H9 (cell line): ENCODE data around the gene OCSTAMP. TPM values are rescaled to one million over a fixed set of nuclear protein-coding genes. Genes with fewer than 3 reads are reported as not detected.

Experiments
- DNase-seq: peaks from one replicate; pipeline ENCODE4 v3.0.0-alpha.2; 2017
- H2AFZ ChIP-seq: one replicate; pipeline ENCODE4 v1.6.1; 2013; ENCODE audit warnings: mild to moderate bottlenecking, low read length, control low read depth, moderate library complexity
- H2AK5ac ChIP-seq: 2 replicates; pipeline ENCODE4 v1.6.1; 2013; ENCODE audit warnings: low read length, control low read depth, mixed read lengths; ENCODE audit not compliant: insufficient read length
- H2BK120ac ChIP-seq: one replicate; pipeline ENCODE4 v1.6.1; 2013; ENCODE audit warnings: low read depth, mild to moderate bottlenecking, low read length, control low read depth, inconsistent platforms; ENCODE audit not compliant: poor library complexity, severe bottlenecking
- H2BK12ac ChIP-seq: 2 replicates; pipeline ENCODE4 v1.6.1; 2013; ENCODE audit warnings: low read length, control low read depth, mixed read lengths, low read depth; ENCODE audit not compliant: insufficient read length
- H2BK15ac ChIP-seq: 2 replicates; pipeline ENCODE4 v1.6.1; 2013; ENCODE audit warnings: low read depth, low read length, control low read depth
- H2BK20ac ChIP-seq: one replicate; pipeline ENCODE4 v1.6.1; 2013; ENCODE audit warnings: low read depth, mild to moderate bottlenecking, low read length, control low read depth, inconsistent platforms; ENCODE audit not compliant: poor library complexity, severe bottlenecking
- H2BK5ac ChIP-seq: 2 replicates; pipeline ENCODE4 v1.6.1; 2013; ENCODE audit warnings: low read length, control low read depth, mixed read lengths; ENCODE audit not compliant: insufficient read length
- H3K14ac ChIP-seq: 2 replicates; pipeline ENCODE4 v1.6.1; 2013; ENCODE audit warnings: low read length, control low read depth; ENCODE audit not compliant: insufficient read depth
- H3K18ac ChIP-seq: 2 replicates; pipeline ENCODE4 v1.6.1; 2013; ENCODE audit warnings: low read depth, mild to moderate bottlenecking, mixed read lengths, low read length, control low read depth; ENCODE audit not compliant: insufficient read length
- H3K23ac ChIP-seq: 2 replicates; pipeline ENCODE4 v1.6.1; 2013; ENCODE audit warnings: low read length, control low read depth, mixed read lengths, low read depth; ENCODE audit not compliant: insufficient read length
- H3K23me2 ChIP-seq: 2 replicates; pipeline ENCODE4 v1.6.1; 2013; ENCODE audit warnings: low read depth, mild to moderate bottlenecking, mixed read lengths, low read length, control low read depth; ENCODE audit not compliant: insufficient read length, poor library complexity, severe bottlenecking
- H3K27ac ChIP-seq: 2 replicates; pipeline ENCODE4 v1.5.1; 2013; ENCODE audit warnings: low read length, control low read depth, mixed read lengths, low read depth; ENCODE audit not compliant: insufficient read length
- H3K27me3 ChIP-seq: 2 replicates; pipeline ENCODE4 v1.6.1; 2013; ENCODE audit warnings: low read length, control low read depth, inconsistent platforms; ENCODE audit not compliant: insufficient read depth
- H3K4ac ChIP-seq: 2 replicates; pipeline ENCODE4 v1.6.1; 2013; ENCODE audit warnings: low read depth, mild to moderate bottlenecking, control low read depth, inconsistent platforms, low read length, moderate library complexity
- H3K4me1 ChIP-seq: 2 replicates; pipeline ENCODE4 v1.6.1; 2013; ENCODE audit warnings: low read length, control low read depth, inconsistent platforms; ENCODE audit not compliant: insufficient read depth
- H3K4me2 ChIP-seq: 2 replicates; pipeline ENCODE4 v1.6.1; 2013; ENCODE audit warnings: low read length, control low read depth, mixed read lengths; ENCODE audit not compliant: insufficient read length, insufficient read depth
- H3K56ac ChIP-seq: 2 replicates; pipeline ENCODE4 v1.6.1; 2013; ENCODE audit warnings: low read depth, mild to moderate bottlenecking, mixed read lengths, low read length, control low read depth; ENCODE audit not compliant: insufficient read length
- H3K79me1 ChIP-seq: 2 replicates; pipeline ENCODE4 v1.6.1; 2013; ENCODE audit warnings: low read depth, mild to moderate bottlenecking, moderate library complexity, low read length, control low read depth, inconsistent platforms; ENCODE audit not compliant: insufficient read depth, poor library complexity, severe bottlenecking
- H3K79me2 ChIP-seq: 2 replicates; pipeline ENCODE4 v1.6.1; 2013; ENCODE audit warnings: low read length, control low read depth, inconsistent platforms; ENCODE audit not compliant: insufficient read depth
- H3K9ac ChIP-seq: 2 replicates; pipeline ENCODE4 v1.6.1; 2013; ENCODE audit warnings: low read length, control low read depth, mixed read lengths; ENCODE audit not compliant: insufficient read length; ENCODE audit errors: extremely low read depth
- H3K9me3 ChIP-seq: one replicate; pipeline ENCODE4 v1.6.1; 2013; ENCODE audit warnings: low read depth, low read length, inconsistent platforms; ENCODE audit not compliant: control insufficient read depth
- H3T11ph ChIP-seq: one replicate; pipeline ENCODE4 v1.6.1; 2013; ENCODE audit warnings: mild to moderate bottlenecking, low read length, control low read depth, inconsistent platforms
- H4K20me1 ChIP-seq: one replicate; pipeline ENCODE4 v1.6.1; 2013; ENCODE audit not compliant: control insufficient read depth, insufficient read length, insufficient read depth
- H4K5ac ChIP-seq: 2 replicates; pipeline ENCODE4 v1.6.1; 2013; ENCODE audit warnings: low read depth, mild to moderate bottlenecking, mixed read lengths, low read length, control low read depth; ENCODE audit not compliant: insufficient read length
- H4K8ac ChIP-seq: replicated peaks from 2 replicates; pipeline ENCODE4 v1.6.1; 2013; ENCODE audit warnings: low read length, control low read depth, mixed read lengths, low read depth; ENCODE audit not compliant: insufficient read length
- H4K91ac ChIP-seq: 2 replicates; pipeline ENCODE4 v1.6.1; 2013; ENCODE audit warnings: low read depth, mild to moderate bottlenecking, moderate library complexity, mixed read lengths, low read length, control low read depth; ENCODE audit not compliant: insufficient read length
- H3K27ac Mint-ChIP-seq, 3 experiments: 2 replicates in 2 of 3; 3 replicates in 1 of 3; pipeline ENCODE4 v1.8.0; 2020 to 2021; ENCODE audit warnings: mixed read lengths in 3 of 3, mild to moderate bottlenecking in 1 of 3, moderate library complexity in 1 of 3
- H3K27me3 Mint-ChIP-seq: 2 replicates; pipeline ENCODE4 v1.8.0; 2021; ENCODE audit warnings: low read depth, mild to moderate bottlenecking, moderate library complexity, mixed read lengths
- H3K36me3 Mint-ChIP-seq, 3 experiments: 2 replicates in 2 of 3; 3 replicates in 1 of 3; pipeline ENCODE4 v1.8.0; 2020 to 2021; ENCODE audit warnings: low read depth in 3 of 3, mixed read lengths in 3 of 3; ENCODE audit not compliant: insufficient read depth in 1 of 3
- H3K4me1 Mint-ChIP-seq, 2 experiments: 2 replicates each; pipeline ENCODE4 v1.8.0; 2020; ENCODE audit warnings: mixed read lengths in 2 of 2
- H3K4me3 Mint-ChIP-seq, 2 experiments: 2 replicates in 1 of 2; 3 replicates in 1 of 2; pipeline ENCODE4 v1.8.0; 2020 to 2021; ENCODE audit warnings: mild to moderate bottlenecking in 2 of 2, mixed read lengths in 2 of 2, moderate library complexity in 1 of 2
- H3K9me3 Mint-ChIP-seq, 2 experiments: 2 replicates in 1 of 2; 3 replicates in 1 of 2; pipeline ENCODE4 v1.8.0; 2020; ENCODE audit warnings: mild to moderate bottlenecking in 2 of 2, mixed read lengths in 2 of 2, moderate library complexity in 1 of 2
- CTCF ChIP-seq: fragments of 200-600 bp; sonication (generic); conservative IDR thresholded peaks from 3 replicates; pipeline ENCODE4 v1.8.0; 2021; ENCODE audit warnings: antibody characterized with exemption, mild to moderate bottlenecking
- WGBS: extraction: QIAGEN DNeasy Blood & Tissue Kit; methylation state at CpG from one replicate; pipeline ENCODE4 v1.1.7; 2013; ENCODE audit warnings: missing lambda C conversion rate, low lambda C conversion rate, mixed read lengths; ENCODE audit not compliant: insufficient read length; ENCODE audit errors: extremely low coverage; 5-methylcytosine and 5-hydroxymethylcytosine counted together
- total RNA-seq: library from RNA; stranded (reverse); gene quantifications from 2 replicates; pipeline ENCODE4 v1.2.1, GENCODE V29; 2021

The OCSTAMP gene
- total RNA-seq, 1 experiment from 2014 or later, result not detected

- H3K4ac ChIP-seq, result no peak overlapping the region
- H3K4me2 ChIP-seq, result no peak overlapping the region
- no CpG with 5 or more reads among the region's 6 CpGs for WGBS
- TF ChIP-seq CTCF, result no peak
- H3K9ac ChIP-seq, result no peak overlapping the region
- H3K23me2 ChIP-seq, result no peaks in the 10 kb centered on the region
- no peak overlapping the region for H3T11ph ChIP-seq
- no peak overlapping the region for H2BK5ac ChIP-seq
- no peak overlapping the region for H3K23ac ChIP-seq
- no peak overlapping the region for H2AK5ac ChIP-seq
- H3K27me3 ChIP-seq, result no peaks in the 10 kb centered on the region
- no peaks in the 10 kb centered on the region for H3K9me3 Mint-ChIP-seq
- H4K5ac ChIP-seq, result no peak overlapping the region
- H4K20me1 ChIP-seq, result no peaks in the 10 kb centered on the region
- no peak overlapping the region for H3K27ac Mint-ChIP-seq
- H3K4me1 Mint-ChIP-seq, result peaks cover 16 to 19% of the 10 kb centered on the region in 2 experiments
- H2BK12ac ChIP-seq, result no peak overlapping the region
- no peak for DNase-seq
- no peak overlapping the region for H4K91ac ChIP-seq
- no peaks in the 10 kb centered on the region; the same call in 1 of the 2 replicates for H3K4me1 ChIP-seq
- H2BK20ac ChIP-seq, result no peak overlapping the region
- no peaks in the 10 kb centered on the region for H3K27me3 Mint-ChIP-seq
- no peak overlapping the region for H2BK120ac ChIP-seq
- H3K56ac ChIP-seq, result no peak overlapping the region
- H3K79me2 ChIP-seq, result no peaks in the 10 kb centered on the region
- H3K18ac ChIP-seq, result no peak overlapping the region
- H3K79me1 ChIP-seq, result no peaks in the 10 kb centered on the region
- no peak overlapping the region for H3K27ac ChIP-seq
- no peak overlapping the region for H2BK15ac ChIP-seq
- H3K36me3 Mint-ChIP-seq, result no peaks in the 10 kb centered on the region
- H3K14ac ChIP-seq, result no peak overlapping the region
- no peaks in the 10 kb centered on the region for H3K9me3 ChIP-seq
- no peak overlapping the region for H2AFZ ChIP-seq
- no peak overlapping the region for H3K4me3 Mint-ChIP-seq
- no peak overlapping the region for H4K8ac ChIP-seq
These were observed 3.5 kb downstream of the OCSTAMP start for GRCh38 chr20:46546936-46547335.
